ENCODE data around the gene DNM1L. TPM values are rescaled to one million over a fixed set of nuclear protein-coding genes. Genes with fewer than 3 reads are reported as not detected.

The DNM1L gene
- total and polyA plus RNA-seq, 12 donors: 32.3 to 81.5 (median 57.3) TPM

GRCh38 chr12:32727237-32727636 is 48.1 kb downstream of the DNM1L start:
- peaks cover 0 to 100% (median 30%) of the 10 kb centered on the region in 9 donors for H3K36me3 ChIP-seq
- TF ChIP-seq CTCF (IDR thresholded peaks at IDR 0.05): no peak
- no peak overlapping the region for H3K27ac ChIP-seq
- ATAC-seq (no peak), DNase-seq (no peak)
- peaks cover 0 to 10% (median 0%) of the 10 kb centered on the region in 9 donors for H3K4me1 ChIP-seq
- WGBS, 2 donors: 78 to 83% methylated on average over 3 of the region's 3 CpGs
- no peaks in the 10 kb centered on the region for H3K27me3 ChIP-seq
- no peak overlapping the region for H3K4me3 ChIP-seq
- intact Hi-C loops (cut with DNase I): no loop called here
- H3K9me3 ChIP-seq: no peaks in the 10 kb centered on the region

GRCh38 chr12:32734952-32735351 is 55.9 kb downstream of the DNM1L start:
- Histone ChIP-seq H3K27me3 (no peaks in the 10 kb centered on the region), H3K9me3 (no peaks in the 10 kb centered on the region), H3K4me3 (no peak overlapping the region), H3K36me3 (peaks cover 0 to 100% (median 41%) of the 10 kb centered on the region in 9 donors), H3K27ac (no peak overlapping the region), H3K4me1 (peaks cover 0 to 23% (median 4%) of the 10 kb centered on the region in 9 donors)
- 98 to 99% methylated on average over 1 of the region's 1 CpG for WGBS, 2 donors
- ATAC-seq (no peak), DNase-seq (no peak)
- intact Hi-C loops (cut with DNase I): no loop called here
- no peak for TF ChIP-seq CTCF (IDR thresholded peaks at IDR 0.05)

GRCh38 chr12:32736445-32736844 is 57.3 kb downstream of the DNM1L start:
- no peak for DNase-seq
- H3K9me3 ChIP-seq: no peaks in the 10 kb centered on the region
- intact Hi-C loops (cut with DNase I): no loop called here
- no peak for ATAC-seq
- TF ChIP-seq CTCF (IDR thresholded peaks at IDR 0.05): no peak
- peaks cover 0 to 23% (median 4%) of the 10 kb centered on the region in 9 donors for H3K4me1 ChIP-seq
- no peak overlapping the region for H3K27ac ChIP-seq
- peaks cover 0 to 100% (median 37%) of the 10 kb centered on the region in 9 donors for H3K36me3 ChIP-seq
- no peaks in the 10 kb centered on the region for H3K27me3 ChIP-seq
- WGBS, 2 donors: 79 to 81% methylated on average over 3 of the region's 3 CpGs
- H3K4me3 ChIP-seq: no peak overlapping the region

- intact Hi-C loops (cut with DNase I): no loop called here
- DNase-seq: no peak
- no peaks in the 10 kb centered on the region for H3K27me3 ChIP-seq
- no peak for ATAC-seq
- H3K27ac ChIP-seq: no peak overlapping the region
- peaks cover 0 to 23% (median 4%) of the 10 kb centered on the region in 9 donors for H3K4me1 ChIP-seq
- H3K4me3 ChIP-seq: no peak overlapping the region
- no peaks in the 10 kb centered on the region for H3K9me3 ChIP-seq
- 89 to 92% methylated on average over 2 of the region's 2 CpGs for WGBS, 2 donors
- TF ChIP-seq CTCF (IDR thresholded peaks at IDR 0.05): no peak
- H3K36me3 ChIP-seq: peaks cover 0 to 100% (median 46%) of the 10 kb centered on the region in 9 donors
These were observed 58.6 kb downstream of the DNM1L start for GRCh38 chr12:32737715-32738114.

Data from heart right ventricle (tissue), 16 donors.